A549 (cell line): Measurements from ENCODE around the gene SYNGR4. TPM values are rescaled to one million over a fixed set of nuclear protein-coding genes. Genes with fewer than 3 reads are reported as not detected.

Experiments used
- ATAC-seq, 2 experiments: fragments of 200-7000 bp in 1 of 2; fragments of >200 bp in 1 of 2; cut with Nextera tagmentation in 1 of 2; cut with Tn5 transposase in 1 of 2; 3 replicates each; pipeline versions ENCODE4 v1.8.0 to v1.9.1; 2018 to 2020; ENCODE audit warnings: mild to moderate bottlenecking in 1 of 2, moderate library complexity in 1 of 2
- CTCF ChIA-PET: fragments of 300-600 bp; sonication (Branson Sonifier 250); formaldehyde crosslinking; extraction: SDS; loops from one replicate; lab custom pipeline; 2021; ENCODE audit warnings: antibody characterized with exemption, inconsistent platforms; lab: Yijun Ruan, JAX
- POLR2A ChIA-PET: fragments of 350-600 bp; formaldehyde crosslinking; extraction: SDS; loops from one replicate; lab custom pipeline; 2021; ENCODE audit warnings: antibody characterized with exemption, inconsistent platforms; lab: Yijun Ruan, JAX
- DNase-seq, 2 experiments: peaks; one replicate each; pipeline versions ENCODE4 v3.0.0 to v3.0.0-alpha.2; 2011 to 2016; ENCODE audit warnings: low read depth in 1 of 2, low spot score in 1 of 2
- FAIRE-seq: peaks from 2 replicates; lab custom pipeline; 2011; peaks lifted over from hg19 to GRCh38; lab: Jason Lieb, UNC
- H3K27ac ChIP-seq, 2 experiments: fragments of >200 bp; sonication (Bioruptor Twin); formaldehyde crosslinking; 3 replicates each; pipeline ENCODE4 v1.5.1; 2016 to 2017
- H3K4me1 ChIP-seq: fragments of >200 bp; sonication (Bioruptor Twin); formaldehyde crosslinking; 3 replicates; pipeline ENCODE4 v1.6.1; 2016
- H3K4me2 ChIP-seq: fragments of >200 bp; sonication (Bioruptor Twin); formaldehyde crosslinking; 3 replicates; pipeline ENCODE4 v1.6.1; 2016
- H3K4me3 ChIP-seq: fragments of >200 bp; sonication (Bioruptor Twin); formaldehyde crosslinking; 3 replicates; pipeline ENCODE4 v1.5.1; 2016
- H3K9me3 ChIP-seq: fragments of >200 bp; sonication (Bioruptor Twin); formaldehyde crosslinking; 3 replicates; pipeline ENCODE4 v1.6.1; 2016
- ATOH8 ChIP-seq: fragments of 250-450 bp; sonication (Bioruptor Pico); IDR thresholded peaks from 2 replicates; pipeline ENCODE4 v1.5.0; 2020; ENCODE audit warnings: low read depth, mild to moderate bottlenecking, moderate library complexity
- CBX8 ChIP-seq: fragments of 200-600 bp; sonication (generic); IDR thresholded peaks from 2 replicates; pipeline ENCODE4 v1.6.1; 2016
- CTCF ChIP-seq: fragments of >200 bp; sonication (Bioruptor Twin); formaldehyde crosslinking; IDR thresholded peaks from 3 replicates; pipeline ENCODE4 v1.5.1; 2016
- E2F6 ChIP-seq: IDR thresholded peaks from 2 replicates; pipeline ENCODE4 v1.6.1; 2012; ENCODE audit warnings: low read depth, borderline replicate concordance
- EHMT2 ChIP-seq: fragments of 200-600 bp; sonication (generic); IDR thresholded peaks from 2 replicates; pipeline ENCODE4 v1.6.1; 2016; ENCODE audit warnings: antibody characterized with exemption, low read depth, mild to moderate bottlenecking, moderate library complexity
- EP300 ChIP-seq, 2 experiments: fragments of >200 bp; sonication (Bioruptor Twin); formaldehyde crosslinking; IDR thresholded peaks; 2 replicates in 1 of 2; 3 replicates in 1 of 2; pipeline ENCODE4 v1.6.1; 2016 to 2017
- FOSB ChIP-seq: fragments of 250-450 bp; sonication (Bioruptor Pico); IDR thresholded peaks from 2 replicates; pipeline ENCODE4 v1.5.0; 2020; ENCODE audit warnings: mild to moderate bottlenecking, moderate library complexity
- FOSL2 ChIP-seq, 2 experiments: fragments of 450-650 bp in 1 of 2; fragments of >200 bp in 1 of 2; sonication (Bioruptor Twin) in 1 of 2; formaldehyde crosslinking; IDR thresholded peaks; 2 replicates each; pipeline versions ENCODE4 v1.5.0 to v1.6.1; 2016 to 2020; ENCODE audit warnings: mild to moderate bottlenecking in 1 of 2, moderate library complexity in 1 of 2
- GATA3 ChIP-seq: IDR thresholded peaks from 2 replicates; pipeline ENCODE4 v1.6.1; 2012; ENCODE audit warnings: borderline replicate concordance
- HOXB13 ChIP-seq: fragments of 250-450 bp; sonication (Bioruptor Pico); IDR thresholded peaks from 2 replicates; pipeline ENCODE4 v1.5.0; 2020; ENCODE audit warnings: low read depth, mild to moderate bottlenecking, moderate library complexity
- KDM5A ChIP-seq: fragments of 200-600 bp; sonication (generic); IDR thresholded peaks from 2 replicates; pipeline ENCODE4 v1.6.1; 2016; ENCODE audit warnings: antibody characterized with exemption, mild to moderate bottlenecking
- MAFK ChIP-seq: fragments of 450-650 bp; IDR thresholded peaks from 2 replicates; pipeline ENCODE4 v1.6.1; 2014; ENCODE audit not compliant: partially characterized antibody
- MAZ ChIP-seq: fragments of 150-350 bp; IDR thresholded peaks from 2 replicates; pipeline ENCODE4 v1.6.1; 2014; ENCODE audit warnings: antibody characterized with exemption, low read depth, low read length, borderline replicate concordance
- MYC ChIP-seq: IDR thresholded peaks from 2 replicates; pipeline ENCODE4 v1.6.1; 2012; ENCODE audit warnings: mild to moderate bottlenecking, inconsistent platforms, low read length, improper control_type of control experiment, borderline replicate concordance
- NFE2L2 ChIP-seq: fragments of 150-350 bp; conservative IDR thresholded peaks from 2 replicates; pipeline ENCODE4 v1.6.1; 2014; ENCODE audit warnings: low read length
- PBX3 ChIP-seq: IDR thresholded peaks from 2 replicates; pipeline ENCODE4 v1.6.1; 2012
- PHF8 ChIP-seq: fragments of 200-600 bp; sonication (generic); IDR thresholded peaks from 2 replicates; pipeline ENCODE4 v1.6.1; 2016; ENCODE audit warnings: low read depth, mild to moderate bottlenecking, antibody characterized with exemption, moderate library complexity, borderline replicate concordance
- POLR2AphosphoS2 ChIP-seq: conservative IDR thresholded peaks from 2 replicates; pipeline ENCODE4 v1.6.1; 2012; ENCODE audit warnings: low read length, improper control_type of control experiment, inconsistent platforms
- RAD21 ChIP-seq, 2 experiments: fragments of >200 bp in 1 of 2; sonication (Bioruptor Twin) in 1 of 2; formaldehyde crosslinking in 1 of 2; IDR thresholded peaks in 1 of 2; conservative IDR thresholded peaks in 1 of 2; 2 replicates in 1 of 2; 3 replicates in 1 of 2; pipeline ENCODE4 v1.6.1; 2012 to 2018; ENCODE audit warnings: inconsistent platforms in 1 of 2
- RARB ChIP-seq: fragments of 250-450 bp; sonication (Bioruptor Pico); IDR thresholded peaks from 2 replicates; pipeline ENCODE4 v1.8.0; 2021; ENCODE audit warnings: mild to moderate bottlenecking, moderate library complexity
- REST ChIP-seq: fragments of 200-600 bp; sonication (generic); IDR thresholded peaks from 2 replicates; pipeline ENCODE4 v1.6.1; 2016; ENCODE audit warnings: antibody characterized with exemption, mild to moderate bottlenecking, moderate library complexity
- RNF2 ChIP-seq: fragments of 200-600 bp; sonication (generic); IDR thresholded peaks from 2 replicates; pipeline ENCODE4 v1.6.1; 2016; ENCODE audit warnings: low read depth, mild to moderate bottlenecking, antibody characterized with exemption, moderate library complexity, borderline replicate concordance
- TFCP2L1 ChIP-seq: fragments of 250-450 bp; sonication (Bioruptor Pico); IDR thresholded peaks from 2 replicates; pipeline ENCODE4 v1.5.0; 2021; ENCODE audit warnings: mild to moderate bottlenecking
- ZFP36 ChIP-seq: fragments of 450-650 bp; IDR thresholded peaks from 2 replicates; pipeline ENCODE4 v1.6.1; 2014; ENCODE audit warnings: borderline replicate concordance; ENCODE audit not compliant: partially characterized antibody
- WGBS: methylation state at CpG from one replicate; pipeline ENCODE4 v1.1.6; 2017; ENCODE audit errors: missing lambda C conversion rate; 5-methylcytosine and 5-hydroxymethylcytosine counted together
- polyA plus RNA-seq, 4 experiments: library from polyadenylated mRNA; depleted of rRNA in 3 of 4; stranded (reverse); fragments of >200 nt; fragmentation: RNase III in 1 of 4; extraction: RNeasy Plus Mini Kit Qiagen cat#74134 plus additional on column Dnase treatment in 1 of 4; gene quantifications; 2 replicates in 3 of 4; 3 replicates in 1 of 4; pipeline ENCODE4 v1.2.3, GENCODE V29; 2011 to 2017
- TF ChIP-seq, protein P1 (sequence below): fragments of 450-650 bp; IDR thresholded peaks from 2 replicates; pipeline ENCODE4 v1.6.1; 2014; ENCODE audit warnings: antibody characterized with exemption

SYNGR4 gene
- polyA plus RNA-seq, 2 of the 4 experiments (the other 2 are of a cell fraction), result 2.3 to 4.4 TPM

GRCh38 chr19:48386981-48387380 lies 22.8 kb downstream of the SYNGR4 start:
- peak in 1 of 2 experiments; percentile 30 for DNase-seq
- Histone ChIP-seq H3K27ac (no peak overlapping the region), H3K4me1 (peaks cover 14% of the 10 kb centered on the region), H3K4me2 (no peak overlapping the region), H3K9me3 (no peaks in the 10 kb centered on the region), H3K4me3 (no peak overlapping the region)
- WGBS, result 89% methylated on average over 3 of the region's 3 CpGs
- FAIRE-seq, result no peak
- ChIA-PET POLR2A (interaction anchor here (0.7 to 1.1 kb wide), 2 partner anchors 10 to 23 kb away, joined by 3 to 6 read pairs; partner anchors contain the start of genes SYNGR4 and TMEM143), CTCF (interaction anchor here (0.6 to 3.2 kb wide), 3 partner anchors 30 to 116 kb away, joined by 3 to 9 read pairs (median 4); no protein-coding TSS in a partner anchor)
- no peak for TF ChIP-seq MYC
- TF ChIP-seq POLR2AphosphoS2, result no peak
- TF ChIP-seq ZFP36, result no peak
- TF ChIP-seq, protein P1, sequence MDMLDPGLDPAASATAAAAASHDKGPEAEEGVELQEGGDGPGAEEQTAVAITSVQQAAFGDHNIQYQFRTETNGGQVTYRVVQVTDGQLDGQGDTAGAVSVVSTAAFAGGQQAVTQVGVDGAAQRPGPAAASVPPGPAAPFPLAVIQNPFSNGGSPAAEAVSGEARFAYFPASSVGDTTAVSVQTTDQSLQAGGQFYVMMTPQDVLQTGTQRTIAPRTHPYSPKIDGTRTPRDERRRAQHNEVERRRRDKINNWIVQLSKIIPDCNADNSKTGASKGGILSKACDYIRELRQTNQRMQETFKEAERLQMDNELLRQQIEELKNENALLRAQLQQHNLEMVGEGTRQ, result no peak
- TF ChIP-seq NFE2L2, result no peak
- no peak for TF ChIP-seq FOSL2 (IDR thresholded peaks at IDR 0.05)
- TF ChIP-seq FOSL2 (CRISPR knock-in tag; IDR thresholded peaks at IDR 0.05), result no peak
- no peak for TF ChIP-seq MAZ
- TF ChIP-seq EHMT2, result no peak
- no peak for TF ChIP-seq CBX8
- no peak for ATAC-seq

- CTCF ChIA-PET, result interaction anchor here (0.5 to 2.4 kb wide), 58 partner anchors 7 to 397 kb away, joined by 3 to 54 read pairs (median 5); partner anchors contain the start of genes CARD8, GRWD1, PLA2G4C and SYNGR4
- H3K27ac ChIP-seq, result peak overlapping the region; percentile 95 to 97
- DNase-seq, result peak in 1 of 2 experiments; percentile 64
- ATAC-seq, result peak; percentile 47 to 61
- peaks cover 45% of the 10 kb centered on the region for H3K4me1 ChIP-seq
- peak overlapping the region; percentile 97 for H3K4me2 ChIP-seq
- H3K9me3 ChIP-seq, result no peaks in the 10 kb centered on the region
- WGBS, result 2% methylated on average over 22 of the region's 24 CpGs
- FAIRE-seq, result no peak
- POLR2A ChIA-PET, result interaction anchor here (0.5 to 2.1 kb wide), 13 partner anchors 8 to 194 kb away, joined by 3 to 12 read pairs (median 5); partner anchors contain the start of genes EMP3, SYNGR4 and TMEM143
- H3K4me3 ChIP-seq, result peak overlapping the region; percentile 97
- TF ChIP-seq FOSB (CRISPR knock-in tag), result no peak
- TF ChIP-seq RAD21 (conservative IDR thresholded peaks at IDR 0.05 in 1 of 2, IDR thresholded peaks at IDR 0.05 in 1 of 2), result peak in 1 of 2 experiments; percentile 57; a peak in 3 of 5 replicates
- peak; percentile 15; the same call in 1 of the 2 replicates for TF ChIP-seq E2F6
- TF ChIP-seq KDM5A, result no peak
- TF ChIP-seq PHF8, result peak; percentile 86
- TF ChIP-seq TFCP2L1 (CRISPR knock-in tag), result 0 out of 2 replicates have a peak, but pooled peaks have one; percentile 23
- TF ChIP-seq CTCF, result peak; percentile 47
- no peak for TF ChIP-seq EP300 (IDR thresholded peaks at IDR 0.05)
- TF ChIP-seq ZFP36, result no peak
- no peak for TF ChIP-seq GATA3
- no peak for TF ChIP-seq NFE2L2
- TF ChIP-seq MAFK, result no peak
- TF ChIP-seq RNF2, result no peak
- TF ChIP-seq ATOH8 (CRISPR knock-in tag), result no peak
- no peak for TF ChIP-seq HOXB13 (CRISPR knock-in tag)
- no peak for TF ChIP-seq REST
- TF ChIP-seq PBX3, result peak; percentile 23; the same call in 1 of the 2 replicates
- TF ChIP-seq RARB (CRISPR knock-in tag), result no peak
Measured at GRCh38 chr19:48390188-48391099, 26.3 kb downstream of the SYNGR4 start.
